Loucy (cell line): ENCODE data around the gene DDX18.

Source experiments
- H2AFZ ChIP-seq: fragments of 200-600 bp; sonication (generic); 2 replicates; pipeline ENCODE4 v1.6.0; 2016; ENCODE audit warnings: antibody characterized with exemption, mild to moderate bottlenecking, low read length, moderate library complexity
- H3F3A ChIP-seq: fragments of 200-600 bp; 2 replicates; pipeline ENCODE4 v1.6.0; 2016; ENCODE audit warnings: antibody characterized with exemption, low read depth, mild to moderate bottlenecking
- H3K27me3 ChIP-seq: fragments of 200-600 bp; sonication (generic); 2 replicates; pipeline ENCODE4 v1.6.1; 2014; ENCODE audit warnings: low read length, mild to moderate bottlenecking; ENCODE audit not compliant: insufficient read depth, poor library complexity, severe bottlenecking
- H3K36me3 ChIP-seq: fragments of 200-600 bp; sonication (generic); 2 replicates; pipeline ENCODE4 v1.6.1; 2016; ENCODE audit warnings: low read length; ENCODE audit not compliant: insufficient read depth
- H3K4me1 ChIP-seq: fragments of 200-600 bp; sonication (generic); 2 replicates; pipeline ENCODE4 v1.5.1; 2014; ENCODE audit warnings: low read length, mild to moderate bottlenecking; ENCODE audit not compliant: insufficient read depth, poor library complexity, severe bottlenecking
- H3K4me2 ChIP-seq: fragments of 200-600 bp; sonication (generic); 2 replicates; pipeline ENCODE4 v1.6.0; 2014; ENCODE audit warnings: antibody characterized with exemption, low read length, low read depth, mild to moderate bottlenecking; ENCODE audit not compliant: poor library complexity, severe bottlenecking
- H3K4me3 ChIP-seq: fragments of 200-600 bp; sonication (generic); 2 replicates; pipeline ENCODE4 v1.5.1; 2014; ENCODE audit warnings: low read length, mild to moderate bottlenecking, mixed read lengths; ENCODE audit not compliant: poor library complexity, severe bottlenecking
- H3K79me2 ChIP-seq: fragments of 200-600 bp; sonication (generic); 2 replicates; pipeline ENCODE4 v1.6.1; 2014; ENCODE audit warnings: low read length; ENCODE audit not compliant: insufficient read depth
- H3K9ac ChIP-seq: fragments of 200-600 bp; sonication (generic); 2 replicates; pipeline ENCODE4 v1.6.0; 2014; ENCODE audit warnings: mild to moderate bottlenecking, low read depth, low read length, moderate library complexity; ENCODE audit not compliant: poor library complexity, severe bottlenecking
- H3K9me2 ChIP-seq: fragments of 200-600 bp; sonication (generic); replicated peaks from 2 replicates; pipeline ENCODE4 v1.6.1; 2016; ENCODE audit warnings: low read depth, low read length, mixed read lengths
- H3K9me3 ChIP-seq: fragments of 200-600 bp; sonication (generic); 2 replicates; pipeline ENCODE4 v1.6.1; 2014; ENCODE audit warnings: mild to moderate bottlenecking, antibody characterized with exemption, low read length, low read depth; ENCODE audit not compliant: insufficient read depth
- H4K20me1 ChIP-seq: fragments of 200-600 bp; sonication (generic); 2 replicates; pipeline ENCODE4 v1.6.0; 2014; ENCODE audit warnings: antibody characterized with exemption, low read length, mild to moderate bottlenecking; ENCODE audit not compliant: insufficient read depth, poor library complexity, severe bottlenecking
- EZH2phosphoT487 ChIP-seq: fragments of 200-600 bp; IDR thresholded peaks from 2 replicates; pipeline ENCODE4 v1.6.1; 2018; ENCODE audit warnings: antibody characterized with exemption, mild to moderate bottlenecking, moderate library complexity, borderline replicate concordance
- TF ChIP-seq, protein P1 (sequence below): fragments of 200-600 bp; sonication (generic); conservative IDR thresholded peaks from 2 replicates; pipeline ENCODE4 v1.5.1; 2014; ENCODE audit warnings: mild to moderate bottlenecking, antibody characterized with exemption, low read length

DDX18 gene

DNA sequence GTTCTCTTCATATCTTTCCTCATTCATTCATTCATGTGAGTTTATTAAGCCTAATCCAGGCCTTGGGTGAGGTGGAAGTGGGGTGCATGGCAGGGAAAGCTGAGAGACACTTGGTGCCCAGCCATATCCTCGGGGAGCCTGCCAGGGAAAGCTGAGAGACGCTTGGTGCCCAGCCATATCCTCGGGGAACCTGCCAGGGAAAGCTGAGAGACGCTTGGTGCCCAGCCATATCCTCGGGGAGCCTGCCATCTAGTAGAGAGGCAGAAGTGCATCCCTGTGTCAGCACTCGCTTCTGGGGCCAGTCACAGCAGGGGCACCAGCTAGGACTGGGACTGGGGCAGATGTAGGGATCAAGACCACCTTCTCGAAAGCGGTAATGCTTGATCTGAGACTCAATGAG, 39.4 kb downstream of the DDX18 start:
- Histone ChIP-seq H3K36me3 (no peaks in the 10 kb centered on the region), H2AFZ (no peak overlapping the region), H3K4me1 (peaks cover 52% of the 10 kb centered on the region), H3K79me2 (no peaks in the 10 kb centered on the region), H3K9me3 (no peaks in the 10 kb centered on the region), H3K9me2 (no peaks in the 10 kb centered on the region), H3K27me3 (no peaks in the 10 kb centered on the region), H3K9ac (no peak overlapping the region), H3F3A (no peaks in the 10 kb centered on the region), H3K4me3 (no peak overlapping the region), H4K20me1 (no peaks in the 10 kb centered on the region), H3K4me2 (no peak overlapping the region)
- TF ChIP-seq EZH2phosphoT487 = no peak
- TF ChIP-seq, protein P1, sequence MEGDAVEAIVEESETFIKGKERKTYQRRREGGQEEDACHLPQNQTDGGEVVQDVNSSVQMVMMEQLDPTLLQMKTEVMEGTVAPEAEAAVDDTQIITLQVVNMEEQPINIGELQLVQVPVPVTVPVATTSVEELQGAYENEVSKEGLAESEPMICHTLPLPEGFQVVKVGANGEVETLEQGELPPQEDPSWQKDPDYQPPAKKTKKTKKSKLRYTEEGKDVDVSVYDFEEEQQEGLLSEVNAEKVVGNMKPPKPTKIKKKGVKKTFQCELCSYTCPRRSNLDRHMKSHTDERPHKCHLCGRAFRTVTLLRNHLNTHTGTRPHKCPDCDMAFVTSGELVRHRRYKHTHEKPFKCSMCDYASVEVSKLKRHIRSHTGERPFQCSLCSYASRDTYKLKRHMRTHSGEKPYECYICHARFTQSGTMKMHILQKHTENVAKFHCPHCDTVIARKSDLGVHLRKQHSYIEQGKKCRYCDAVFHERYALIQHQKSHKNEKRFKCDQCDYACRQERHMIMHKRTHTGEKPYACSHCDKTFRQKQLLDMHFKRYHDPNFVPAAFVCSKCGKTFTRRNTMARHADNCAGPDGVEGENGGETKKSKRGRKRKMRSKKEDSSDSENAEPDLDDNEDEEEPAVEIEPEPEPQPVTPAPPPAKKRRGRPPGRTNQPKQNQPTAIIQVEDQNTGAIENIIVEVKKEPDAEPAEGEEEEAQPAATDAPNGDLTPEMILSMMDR = no peak

DNA sequence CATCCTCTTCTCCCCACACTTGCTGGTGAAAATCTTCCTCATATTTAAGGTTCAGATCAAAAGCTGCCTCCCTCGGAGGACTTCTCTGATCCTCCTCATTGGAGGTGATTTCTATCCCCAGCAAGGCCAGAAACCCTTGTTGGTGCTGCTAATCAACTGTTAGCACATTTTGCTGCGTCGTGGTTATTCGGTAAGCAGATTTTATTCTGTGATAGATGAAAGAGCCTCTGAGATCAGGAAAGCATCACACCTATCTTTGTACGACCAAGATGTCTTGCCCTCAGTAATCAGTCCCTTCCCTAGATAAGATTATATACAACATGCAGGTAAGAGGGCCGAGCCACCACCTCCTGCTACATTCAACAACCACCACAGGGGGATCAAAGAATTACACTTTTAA, 40.1 kb downstream of the DDX18 start:
- TF ChIP-seq, protein P1 = no peak
- TF ChIP-seq EZH2phosphoT487 = no peak
- H2AFZ ChIP-seq = no peak overlapping the region
- H3K27me3 ChIP-seq = no peaks in the 10 kb centered on the region
- no peak overlapping the region for H3K4me3 ChIP-seq
- H4K20me1 ChIP-seq = no peaks in the 10 kb centered on the region
- no peaks in the 10 kb centered on the region for H3K9me2 ChIP-seq
- H3K36me3 ChIP-seq = no peaks in the 10 kb centered on the region
- H3K9me3 ChIP-seq = no peaks in the 10 kb centered on the region
- peaks cover 52% of the 10 kb centered on the region for H3K4me1 ChIP-seq
- H3K9ac ChIP-seq = no peak overlapping the region
- H3F3A ChIP-seq = no peaks in the 10 kb centered on the region
- no peak overlapping the region for H3K4me2 ChIP-seq
- H3K79me2 ChIP-seq = no peaks in the 10 kb centered on the region

DNA sequence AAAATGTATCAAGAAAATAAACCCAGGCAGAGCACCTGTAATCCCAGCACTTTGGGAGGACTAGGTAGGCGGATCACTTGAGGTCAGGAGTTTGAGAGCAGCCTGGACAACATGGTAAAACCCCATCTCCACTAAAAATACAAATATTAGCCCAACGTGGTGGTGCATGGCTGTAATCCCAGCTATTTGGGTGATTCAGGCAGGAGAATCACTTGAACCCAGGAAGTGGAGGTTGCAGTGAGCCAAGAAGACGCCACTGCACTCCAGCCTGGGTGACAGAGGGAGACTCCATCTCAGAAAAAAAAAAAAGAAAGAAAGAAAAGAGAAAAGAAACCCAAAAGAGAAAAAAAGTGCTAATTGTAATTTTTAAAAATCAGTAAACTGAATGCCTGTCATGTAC, 41.4 kb downstream of the DDX18 start:
- Histone ChIP-seq H3K9ac (no peak overlapping the region), H3K36me3 (no peaks in the 10 kb centered on the region), H3K4me2 (peak overlapping the region; percentile 53), H3K9me2 (no peaks in the 10 kb centered on the region), H3K4me3 (no peak overlapping the region), H2AFZ (0 out of 2 replicates have a peak overlapping the region, but pooled peaks have one; percentile 1), H3K9me3 (no peaks in the 10 kb centered on the region), H3F3A (no peaks in the 10 kb centered on the region), H3K4me1 (peaks cover 52% of the 10 kb centered on the region), H3K27me3 (no peaks in the 10 kb centered on the region), H4K20me1 (no peaks in the 10 kb centered on the region), H3K79me2 (no peaks in the 10 kb centered on the region)
- TF ChIP-seq, protein P1 = no peak
- TF ChIP-seq EZH2phosphoT487 = no peak
